Measurements from ENCODE around the gene AMBP. TPM values are rescaled to one million over a fixed set of nuclear protein-coding genes. Genes with fewer than 3 reads are reported as not detected.

AMBP gene
- polyA plus RNA-seq, 1 of the 3 experiments (the other 2 are of a cell fraction) = 0.16 TPM

DNA sequence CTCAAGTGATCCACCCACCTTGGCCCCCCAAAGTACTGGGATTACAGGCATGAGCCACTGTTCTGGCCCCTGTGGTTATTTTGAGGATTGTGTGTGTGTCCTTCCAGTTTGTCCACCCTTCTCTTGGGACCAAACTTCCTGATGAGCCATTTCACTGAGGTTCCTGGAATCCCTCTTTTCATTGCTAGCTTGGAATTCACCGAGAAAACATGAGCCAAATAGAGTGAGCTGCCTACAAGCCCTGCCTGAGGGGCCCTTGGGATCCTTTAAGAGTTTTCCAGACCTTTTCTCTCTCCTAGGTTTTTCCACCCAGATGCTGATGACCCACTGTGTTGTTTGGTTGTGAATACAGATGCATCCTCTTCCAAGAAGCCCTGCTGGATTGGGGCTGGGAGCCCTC is 34.2 kb upstream of the AMBP start:
- Histone ChIP-seq H3K4me3 (ENCODE audit: low read depth in 2 of 2, low read length in 1 of 2) (no peak overlapping the region), H3K9me2 (no peaks in the 10 kb centered on the region), H3K27ac (ENCODE audit: low read depth in 2 of 2, low read length in 1 of 2) (no peak overlapping the region), H4K20me1 (ENCODE audit: insufficient read depth) (no peaks in the 10 kb centered on the region), H3K36me3 (replicated peaks in 1 of 2; ENCODE audit: control insufficient read depth in 1 of 2, insufficient read depth in 2 of 2, low read length in 1 of 2) (no peaks in the 10 kb centered on the region), H3K4me2 (no peak overlapping the region), H3K9ac (no peak overlapping the region), H3K27me3 (ENCODE audit: insufficient read depth) (no peaks in the 10 kb centered on the region; the same call in 1 of the 2 replicates), H3K9me3 (no peaks in the 10 kb centered on the region), H2AFZ (ENCODE audit: low read depth) (no peak overlapping the region), H3K79me2 (ENCODE audit: insufficient read depth) (no peaks in the 10 kb centered on the region), H3K4me1 (ENCODE audit: control insufficient read depth in 1 of 2, insufficient read depth in 2 of 2, low read depth in 1 of 2, low read length in 1 of 2) (no peaks in the 10 kb centered on the region; a peak in 1 of 4 replicates), H3F3A (replicated peaks; ENCODE audit: insufficient read depth) (peaks cover 6% of the 10 kb centered on the region)
- ChIA-PET CTCF (interaction anchor here (0.6 to 4.0 kb wide), 6 partner anchors 10 to 192 kb away, joined by 3 to 25 read pairs (median 3); partner anchors contain the start of gene KIF12), POLR2A (no interaction called here)
- DNase-seq = no peak
- 27% methylated on average over 1 of the region's 1 CpG for WGBS (ENCODE audit: low lambda C conversion rate)
- TF ChIP-seq FOXJ3 (CRISPR knock-in tag; IDR thresholded peaks at IDR 0.05) (no peak), JUND (IDR thresholded peaks at IDR 0.05) (no peak), RFX5 (IDR thresholded peaks at IDR 0.05; ENCODE audit: low read length) (no peak), FOXM1 (IDR thresholded peaks at IDR 0.05; ENCODE audit: low read depth) (no peak), TEAD4 (IDR thresholded peaks at IDR 0.05; ENCODE audit: borderline replicate concordance, insufficient read depth) (no peak), RXRA (IDR thresholded peaks at IDR 0.05; ENCODE audit: borderline replicate concordance, low read depth) (no peak), ELF1 (IDR thresholded peaks at IDR 0.05) (no peak), CHD2 (IDR thresholded peaks at IDR 0.05; ENCODE audit: low read length, partially characterized antibody) (no peak), EZH2phosphoT487 (IDR thresholded peaks at IDR 0.05; ENCODE audit: borderline replicate concordance, low read depth) (no peak), FOSL2 (IDR thresholded peaks at IDR 0.05; ENCODE audit: borderline replicate concordance, low read depth) (no peak)
- TF ChIP-seq, protein P1, sequence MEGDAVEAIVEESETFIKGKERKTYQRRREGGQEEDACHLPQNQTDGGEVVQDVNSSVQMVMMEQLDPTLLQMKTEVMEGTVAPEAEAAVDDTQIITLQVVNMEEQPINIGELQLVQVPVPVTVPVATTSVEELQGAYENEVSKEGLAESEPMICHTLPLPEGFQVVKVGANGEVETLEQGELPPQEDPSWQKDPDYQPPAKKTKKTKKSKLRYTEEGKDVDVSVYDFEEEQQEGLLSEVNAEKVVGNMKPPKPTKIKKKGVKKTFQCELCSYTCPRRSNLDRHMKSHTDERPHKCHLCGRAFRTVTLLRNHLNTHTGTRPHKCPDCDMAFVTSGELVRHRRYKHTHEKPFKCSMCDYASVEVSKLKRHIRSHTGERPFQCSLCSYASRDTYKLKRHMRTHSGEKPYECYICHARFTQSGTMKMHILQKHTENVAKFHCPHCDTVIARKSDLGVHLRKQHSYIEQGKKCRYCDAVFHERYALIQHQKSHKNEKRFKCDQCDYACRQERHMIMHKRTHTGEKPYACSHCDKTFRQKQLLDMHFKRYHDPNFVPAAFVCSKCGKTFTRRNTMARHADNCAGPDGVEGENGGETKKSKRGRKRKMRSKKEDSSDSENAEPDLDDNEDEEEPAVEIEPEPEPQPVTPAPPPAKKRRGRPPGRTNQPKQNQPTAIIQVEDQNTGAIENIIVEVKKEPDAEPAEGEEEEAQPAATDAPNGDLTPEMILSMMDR (IDR thresholded peaks at IDR 0.05) = no peak
- TF ChIP-seq, protein P2, sequence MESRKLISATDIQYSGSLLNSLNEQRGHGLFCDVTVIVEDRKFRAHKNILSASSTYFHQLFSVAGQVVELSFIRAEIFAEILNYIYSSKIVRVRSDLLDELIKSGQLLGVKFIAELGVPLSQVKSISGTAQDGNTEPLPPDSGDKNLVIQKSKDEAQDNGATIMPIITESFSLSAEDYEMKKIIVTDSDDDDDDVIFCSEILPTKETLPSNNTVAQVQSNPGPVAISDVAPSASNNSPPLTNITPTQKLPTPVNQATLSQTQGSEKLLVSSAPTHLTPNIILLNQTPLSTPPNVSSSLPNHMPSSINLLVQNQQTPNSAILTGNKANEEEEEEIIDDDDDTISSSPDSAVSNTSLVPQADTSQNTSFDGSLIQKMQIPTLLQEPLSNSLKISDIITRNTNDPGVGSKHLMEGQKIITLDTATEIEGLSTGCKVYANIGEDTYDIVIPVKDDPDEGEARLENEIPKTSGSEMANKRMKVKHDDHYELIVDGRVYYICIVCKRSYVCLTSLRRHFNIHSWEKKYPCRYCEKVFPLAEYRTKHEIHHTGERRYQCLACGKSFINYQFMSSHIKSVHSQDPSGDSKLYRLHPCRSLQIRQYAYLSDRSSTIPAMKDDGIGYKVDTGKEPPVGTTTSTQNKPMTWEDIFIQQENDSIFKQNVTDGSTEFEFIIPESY (IDR thresholded peaks at IDR 0.05; ENCODE audit: borderline replicate concordance, low read depth) = no peak
- TF ChIP-seq, protein P3, sequence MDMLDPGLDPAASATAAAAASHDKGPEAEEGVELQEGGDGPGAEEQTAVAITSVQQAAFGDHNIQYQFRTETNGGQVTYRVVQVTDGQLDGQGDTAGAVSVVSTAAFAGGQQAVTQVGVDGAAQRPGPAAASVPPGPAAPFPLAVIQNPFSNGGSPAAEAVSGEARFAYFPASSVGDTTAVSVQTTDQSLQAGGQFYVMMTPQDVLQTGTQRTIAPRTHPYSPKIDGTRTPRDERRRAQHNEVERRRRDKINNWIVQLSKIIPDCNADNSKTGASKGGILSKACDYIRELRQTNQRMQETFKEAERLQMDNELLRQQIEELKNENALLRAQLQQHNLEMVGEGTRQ (IDR thresholded peaks at IDR 0.05; ENCODE audit: borderline replicate concordance, low read depth, low read length) = no peak
- TF ChIP-seq, protein P4, sequence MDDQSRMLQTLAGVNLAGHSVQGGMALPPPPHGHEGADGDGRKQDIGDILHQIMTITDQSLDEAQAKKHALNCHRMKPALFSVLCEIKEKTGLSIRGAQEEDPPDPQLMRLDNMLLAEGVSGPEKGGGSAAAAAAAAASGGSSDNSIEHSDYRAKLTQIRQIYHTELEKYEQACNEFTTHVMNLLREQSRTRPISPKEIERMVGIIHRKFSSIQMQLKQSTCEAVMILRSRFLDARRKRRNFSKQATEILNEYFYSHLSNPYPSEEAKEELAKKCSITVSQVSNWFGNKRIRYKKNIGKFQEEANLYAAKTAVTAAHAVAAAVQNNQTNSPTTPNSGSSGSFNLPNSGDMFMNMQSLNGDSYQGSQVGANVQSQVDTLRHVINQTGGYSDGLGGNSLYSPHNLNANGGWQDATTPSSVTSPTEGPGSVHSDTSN (IDR thresholded peaks at IDR 0.05) = no peak
